ENCODE data around the gene GIN1.

DNA sequence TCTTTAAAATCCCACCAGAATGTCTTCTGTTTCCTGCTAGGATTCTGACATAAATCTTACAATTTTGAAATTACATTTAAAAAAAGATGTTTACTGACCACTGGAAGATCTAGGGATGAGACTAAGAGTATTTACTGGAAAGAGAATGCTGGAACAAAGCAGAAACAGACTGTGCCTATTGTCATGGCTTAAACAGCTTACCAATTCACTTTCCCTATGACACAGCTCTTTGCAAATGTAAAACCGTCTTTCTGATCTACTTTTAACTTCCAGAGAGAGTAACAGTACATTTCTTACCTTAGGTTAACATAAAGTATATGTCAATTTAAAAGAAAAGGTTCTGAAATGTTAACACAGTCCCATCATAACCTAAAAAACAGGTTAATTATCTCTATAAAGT lies 10.7 kb downstream of the GIN1 start:
- TF ChIP-seq, protein P1, sequence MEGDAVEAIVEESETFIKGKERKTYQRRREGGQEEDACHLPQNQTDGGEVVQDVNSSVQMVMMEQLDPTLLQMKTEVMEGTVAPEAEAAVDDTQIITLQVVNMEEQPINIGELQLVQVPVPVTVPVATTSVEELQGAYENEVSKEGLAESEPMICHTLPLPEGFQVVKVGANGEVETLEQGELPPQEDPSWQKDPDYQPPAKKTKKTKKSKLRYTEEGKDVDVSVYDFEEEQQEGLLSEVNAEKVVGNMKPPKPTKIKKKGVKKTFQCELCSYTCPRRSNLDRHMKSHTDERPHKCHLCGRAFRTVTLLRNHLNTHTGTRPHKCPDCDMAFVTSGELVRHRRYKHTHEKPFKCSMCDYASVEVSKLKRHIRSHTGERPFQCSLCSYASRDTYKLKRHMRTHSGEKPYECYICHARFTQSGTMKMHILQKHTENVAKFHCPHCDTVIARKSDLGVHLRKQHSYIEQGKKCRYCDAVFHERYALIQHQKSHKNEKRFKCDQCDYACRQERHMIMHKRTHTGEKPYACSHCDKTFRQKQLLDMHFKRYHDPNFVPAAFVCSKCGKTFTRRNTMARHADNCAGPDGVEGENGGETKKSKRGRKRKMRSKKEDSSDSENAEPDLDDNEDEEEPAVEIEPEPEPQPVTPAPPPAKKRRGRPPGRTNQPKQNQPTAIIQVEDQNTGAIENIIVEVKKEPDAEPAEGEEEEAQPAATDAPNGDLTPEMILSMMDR (IDR thresholded peaks at IDR 0.05), result no peak
- no peak for TF ChIP-seq POLR2A (IDR thresholded peaks at IDR 0.05)

All from body of pancreas (tissue), 4 donors.